GM12801 (cell line): ENCODE results near the gene KLHL18.

Experiments used
- CTCF ChIP-seq: IDR thresholded peaks from one replicate; pipeline ENCODE4 v1.5.1; 2011; ENCODE audit warnings: control low read depth; ENCODE audit not compliant: insufficient read length; ENCODE audit errors: extremely low read depth

Gene KLHL18

GRCh38 chr3:47343471-47343971 lies 60.8 kb downstream of the KLHL18 start:
- TF ChIP-seq CTCF, result no peak

GRCh38 chr3:47344971-47345370 lies 62.2 kb downstream of the KLHL18 start:
- TF ChIP-seq CTCF, result no peak

- TF ChIP-seq CTCF, result no peak
These were observed 64.6 kb downstream of the KLHL18 start for GRCh38 chr3:47347217-47347801.

- TF ChIP-seq CTCF, result no peak
These were observed 65.8 kb downstream of the KLHL18 start for GRCh38 chr3:47348411-47349154.

GRCh38 chr3:47355010-47355409 lies 72.3 kb downstream of the KLHL18 start:
- TF ChIP-seq CTCF, result no peak

- TF ChIP-seq CTCF, result no peak
These were observed 73.5 kb downstream of the KLHL18 start for GRCh38 chr3:47356201-47356600.

GRCh38 chr3:47359323-47359722 lies 76.6 kb downstream of the KLHL18 start:
- TF ChIP-seq CTCF, result no peak
